ENCODE data around the gene TAF5. TPM values are rescaled to one million over a fixed set of nuclear protein-coding genes. Genes with fewer than 3 reads are reported as not detected.

The TAF5 gene
- total and polyA plus RNA-seq, 2 donors (not counting 3 experiments of a cell fraction or from before 2014, with no cell fraction given) = 2.4 to 5.8 TPM

- Histone ChIP-seq H3K9me1 (replicated peaks; ENCODE audit: control insufficient read depth, extremely low read depth, insufficient read depth, low read length) (no peaks in the 10 kb centered on the region), H3K9ac (replicated peaks; ENCODE audit: extremely low read depth, insufficient read depth, low read length) (no peak overlapping the region), H3K79me2 (ENCODE audit: control insufficient read depth, insufficient read depth, low read length) (no peaks in the 10 kb centered on the region), H3K9me3 (replicated peaks; ENCODE audit: control insufficient read depth, insufficient read depth, low read length) (no peaks in the 10 kb centered on the region), H3K27ac (ENCODE audit: insufficient read depth, low read depth, low read length) (no peak overlapping the region), H3K4me2 (ENCODE audit: insufficient read depth, low read length) (no peak overlapping the region), H3K4me1 (ENCODE audit: control insufficient read depth, extremely low read depth, insufficient read depth, low read length) (no peaks in the 10 kb centered on the region), H3K36me3 (ENCODE audit: control insufficient read depth in 2 of 2, extremely low read depth in 1 of 2, insufficient read depth in 2 of 2, low read length in 2 of 2) (peaks cover 49 to 64% of the 10 kb centered on the region in 2 experiments), H2AFZ (ENCODE audit: low read depth, low read length) (no peak overlapping the region), H4K20me1 (replicated peaks; ENCODE audit: control insufficient read depth, extremely low read depth, insufficient read depth, low read length) (no peaks in the 10 kb centered on the region), H3K27me3 (ENCODE audit: control insufficient read depth in 2 of 2, insufficient read depth in 2 of 2, low read length in 2 of 2) (no peaks in the 10 kb centered on the region), H3K4me3 (replicated peaks in 1 of 3; ENCODE audit: insufficient read depth in 1 of 3, low read depth in 1 of 3, low read length in 3 of 3) (no peak overlapping the region)
- no TSS peak for BruUV-seq (replicated peaks)
- CTCF ChIA-PET = interaction anchor here (1.6 to 2.2 kb wide), 3 partner anchors 62 to 174 kb away, joined by 4 to 7 read pairs (median 6); no protein-coding TSS in a partner anchor
- no peak for DNase-seq (ENCODE audit: low read depth, low spot score)
- intact Hi-C loops (cut with micrococcal nuclease) (no loop called here), dilution Hi-C loops (cut with MboI; ENCODE audit: extremely low pct_ligation_motif_present, low sequenced_read_pairs) (no loop called here)
- no peak for TF ChIP-seq CTCF (IDR thresholded peaks at IDR 0.05; ENCODE audit: extremely low read depth in 1 of 2, insufficient read depth in 1 of 2, low read depth in 1 of 2, low read length in 2 of 2)
- POLR2A ChIA-PET = interaction anchor here (0.5 kb wide), 1 partner anchor 64 kb away, joined by 4 read pairs; no protein-coding TSS in a partner anchor
- no peak for FAIRE-seq
These were observed 51.3 kb downstream of the TAF5 start for GRCh38 chr10:103419101-103419500.

DNA sequence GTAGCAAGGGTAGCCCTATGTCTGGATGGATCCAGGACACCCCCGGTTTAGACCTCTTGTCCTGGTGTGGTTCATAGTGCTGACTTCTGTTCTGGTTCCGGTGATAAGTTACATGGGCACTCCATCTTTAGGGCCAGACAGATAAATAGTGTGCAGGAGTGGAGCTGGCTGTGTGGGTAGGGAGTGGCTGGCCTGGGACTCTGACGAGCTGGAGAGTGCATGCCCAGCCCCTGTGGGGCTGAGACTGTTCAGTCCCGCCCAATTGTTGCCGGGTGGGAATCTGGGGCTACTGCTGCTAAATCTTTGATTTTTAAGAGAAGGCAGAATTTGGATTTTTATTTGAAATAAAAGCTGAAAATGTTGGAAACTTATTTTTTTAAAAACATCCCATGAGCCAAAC lies 56.0 kb downstream of the TAF5 start:
- H4K20me1 ChIP-seq (replicated peaks; ENCODE audit: control insufficient read depth, extremely low read depth, insufficient read depth, low read length) = no peaks in the 10 kb centered on the region
- H3K9ac ChIP-seq (replicated peaks; ENCODE audit: extremely low read depth, insufficient read depth, low read length) = no peak overlapping the region
- no peak overlapping the region for H3K4me3 ChIP-seq (replicated peaks in 1 of 3; ENCODE audit: insufficient read depth in 1 of 3, low read depth in 1 of 3, low read length in 3 of 3)
- FAIRE-seq (no peak), DNase-seq (ENCODE audit: low read depth, low spot score) (no peak)
- no peaks in the 10 kb centered on the region for H3K79me2 ChIP-seq (ENCODE audit: control insufficient read depth, insufficient read depth, low read length)
- H2AFZ ChIP-seq (ENCODE audit: low read depth, low read length) = no peak overlapping the region
- POLR2A ChIA-PET = no interaction called here
- CTCF ChIA-PET = interaction anchor here (0.6 kb wide), 1 partner anchor 59 kb away, joined by 3 read pairs; no protein-coding TSS in a partner anchor
- peaks cover 37 to 44% of the 10 kb centered on the region in 2 experiments for H3K36me3 ChIP-seq (ENCODE audit: control insufficient read depth in 2 of 2, extremely low read depth in 1 of 2, insufficient read depth in 2 of 2, low read length in 2 of 2)
- dilution Hi-C loops (cut with MboI; ENCODE audit: extremely low pct_ligation_motif_present, low sequenced_read_pairs) = no loop called here
- no peaks in the 10 kb centered on the region for H3K27me3 ChIP-seq (ENCODE audit: control insufficient read depth in 2 of 2, insufficient read depth in 2 of 2, low read length in 2 of 2)
- no peak overlapping the region for H3K27ac ChIP-seq (ENCODE audit: insufficient read depth, low read depth, low read length)
- peaks cover 4% of the 10 kb centered on the region for H3K4me1 ChIP-seq (ENCODE audit: control insufficient read depth, extremely low read depth, insufficient read depth, low read length)
- no peak overlapping the region for H3K4me2 ChIP-seq (ENCODE audit: insufficient read depth, low read length)
- no TSS peak for BruUV-seq (replicated peaks)
- TF ChIP-seq POLR2AphosphoS5 (IDR thresholded peaks at IDR 0.05; ENCODE audit: insufficient read depth, low read depth, low read length) (no peak), CTCF (IDR thresholded peaks at IDR 0.05; ENCODE audit: extremely low read depth in 1 of 2, insufficient read depth in 1 of 2, low read depth in 1 of 2, low read length in 2 of 2) (no peak), FOS (IDR thresholded peaks at IDR 0.05; ENCODE audit: borderline replicate concordance, insufficient read depth, low read length) (no peak), EZH2 (IDR thresholded peaks at IDR 0.05; ENCODE audit: borderline replicate concordance, low read depth, low read length, severe bottlenecking) (no peak), MAX (IDR thresholded peaks at IDR 0.05; ENCODE audit: insufficient read depth, insufficient read length) (no peak), MYC (IDR thresholded peaks at IDR 0.05; ENCODE audit: low read depth, low read length) (no peak), JUN (IDR thresholded peaks at IDR 0.05; ENCODE audit: borderline replicate concordance, insufficient read depth, insufficient read length, low read depth) (no peak), POLR2A (IDR thresholded peaks at IDR 0.05; ENCODE audit: low read depth, low read length) (no peak), GATA2 (IDR thresholded peaks at IDR 0.05; ENCODE audit: insufficient read depth, insufficient read length, low read depth, low read length) (no peak)
- intact Hi-C loops (cut with micrococcal nuclease) = loop anchor here (2.0 to 10.0 kb wide), 2 partner anchors 23 to 261 kb away; no protein-coding TSS in a partner anchor
- H3K9me1 ChIP-seq (replicated peaks; ENCODE audit: control insufficient read depth, extremely low read depth, insufficient read depth, low read length) = no peaks in the 10 kb centered on the region
- H3K9me3 ChIP-seq (replicated peaks; ENCODE audit: control insufficient read depth, insufficient read depth, low read length) = no peaks in the 10 kb centered on the region
